IMR-90 (cell line): ENCODE measurements around the gene MAML2. TPM values are rescaled to one million over a fixed set of nuclear protein-coding genes. Genes with fewer than 3 reads are reported as not detected.

Experiments used
- ATAC-seq: fragments of 200-7000 bp; cut with Tn5 transposase; 2 replicates; pipeline ENCODE4 v1.9.1; 2020; ENCODE audit warnings: low read depth, mild to moderate bottlenecking, moderate library complexity
- BruUV-seq: library from RNA; stranded (reverse); fragments of 400-500 nt; replicated peaks from 2 replicates; lab custom pipeline; 2021; lab: Mats Ljungman, UMichigan
- CTCF ChIA-PET: fragments of 300-600 bp; formaldehyde crosslinking; extraction: SDS; loops from one replicate; lab custom pipeline; 2021; ENCODE audit warnings: antibody characterized with exemption; lab: Yijun Ruan, JAX
- POLR2A ChIA-PET: fragments of 300-600 bp; sonication (Branson Sonifier 250); formaldehyde crosslinking; loops from one replicate; lab custom pipeline; 2022; ENCODE audit warnings: antibody characterized with exemption; ENCODE audit not compliant: unreplicated experiment; lab: Charles Lee
- DNase-seq: peaks from one replicate; pipeline ENCODE4 v3.0.0; 2013
- H2AFZ ChIP-seq: replicated peaks from 2 replicates; pipeline ENCODE3; 2013; ENCODE audit warnings: low read length, mild to moderate bottlenecking; ENCODE audit not compliant: poor library complexity
- H2AK5ac ChIP-seq: 2 replicates; pipeline ENCODE4 v1.6.1; 2013; ENCODE audit warnings: low read depth, low read length, inconsistent platforms
- H2AK9ac ChIP-seq: replicated peaks from 2 replicates; pipeline ENCODE3; 2013; ENCODE audit warnings: mild to moderate bottlenecking, low read depth, low read length, moderate library complexity; ENCODE audit not compliant: poor library complexity
- H2BK120ac ChIP-seq: 2 replicates; pipeline ENCODE4 v1.6.1; 2013; ENCODE audit warnings: low read depth, low read length, inconsistent platforms
- H2BK15ac ChIP-seq: 3 replicates; pipeline ENCODE4 v1.6.1; 2013; ENCODE audit warnings: low read depth, low read length, inconsistent platforms
- H2BK20ac ChIP-seq: 2 replicates; pipeline ENCODE4 v1.6.1; 2013; ENCODE audit warnings: low read depth, mild to moderate bottlenecking, inconsistent platforms, low read length, moderate library complexity
- H2BK5ac ChIP-seq: 2 replicates; pipeline ENCODE4 v1.6.1; 2013; ENCODE audit warnings: mild to moderate bottlenecking, low read depth, low read length, inconsistent platforms; ENCODE audit not compliant: poor library complexity, severe bottlenecking
- H3K14ac ChIP-seq: replicated peaks from 2 replicates; pipeline ENCODE4 v1.6.1; 2013; ENCODE audit warnings: low read depth, low read length, inconsistent platforms
- H3K18ac ChIP-seq: 2 replicates; pipeline ENCODE4 v1.6.1; 2013; ENCODE audit warnings: low read depth, low read length, control low read depth
- H3K23ac ChIP-seq: 2 replicates; pipeline ENCODE4 v1.6.1; 2013; ENCODE audit warnings: low read depth, low read length, inconsistent platforms
- H3K27ac ChIP-seq: 2 replicates; pipeline ENCODE4 v1.5.1; 2013; ENCODE audit warnings: mild to moderate bottlenecking, control low read depth, low read length; ENCODE audit not compliant: insufficient read depth
- H3K27me3 ChIP-seq: 2 replicates; pipeline ENCODE4 v1.6.1; 2013; ENCODE audit warnings: low read length; ENCODE audit not compliant: control insufficient read depth, insufficient read depth
- H3K36me3 ChIP-seq: 2 replicates; pipeline ENCODE4 v1.6.1; 2013; ENCODE audit warnings: low read length, mixed read lengths; ENCODE audit not compliant: control insufficient read depth, insufficient read depth
- H3K4ac ChIP-seq: 2 replicates; pipeline ENCODE4 v1.6.1; 2013; ENCODE audit warnings: low read depth, low read length, inconsistent platforms
- H3K4me1 ChIP-seq: 2 replicates; pipeline ENCODE4 v1.6.1; 2013; ENCODE audit warnings: low read length, mixed read lengths; ENCODE audit not compliant: control insufficient read depth, insufficient read depth
- H3K4me2 ChIP-seq: 2 replicates; pipeline ENCODE4 v1.6.1; 2013; ENCODE audit warnings: low read depth, mild to moderate bottlenecking, control low read depth, low read length, moderate library complexity
- H3K4me3 ChIP-seq: 2 replicates; pipeline ENCODE4 v1.5.1; 2013; ENCODE audit warnings: low read depth, mild to moderate bottlenecking, control low read depth, low read length, moderate library complexity; ENCODE audit not compliant: insufficient read depth
- H3K56ac ChIP-seq: 2 replicates; pipeline ENCODE4 v1.6.1; 2013; ENCODE audit warnings: low read length, inconsistent platforms; ENCODE audit not compliant: insufficient read depth; ENCODE audit errors: extremely low read depth
- H3K79me1 ChIP-seq, 2 experiments: 2 replicates each; pipeline ENCODE4 v1.6.1; 2013; ENCODE audit warnings: low read length in 2 of 2, inconsistent platforms in 1 of 2, low read depth in 1 of 2
- H3K9ac ChIP-seq: 2 replicates; pipeline ENCODE4 v1.6.1; 2013; ENCODE audit warnings: low read depth, low read length, control low read depth
- H3K9me1 ChIP-seq: 2 replicates; pipeline ENCODE4 v1.6.1; 2013; ENCODE audit warnings: low read length, inconsistent platforms; ENCODE audit not compliant: insufficient read depth
- H3K9me3 ChIP-seq: 2 replicates; pipeline ENCODE4 v1.6.1; 2013; ENCODE audit warnings: low read length; ENCODE audit not compliant: control insufficient read depth, insufficient read depth
- H4K20me1 ChIP-seq: 2 replicates; pipeline ENCODE4 v1.6.1; 2013; ENCODE audit warnings: low read length, inconsistent platforms; ENCODE audit not compliant: insufficient read depth
- H4K5ac ChIP-seq: 2 replicates; pipeline ENCODE4 v1.6.1; 2013; ENCODE audit warnings: mild to moderate bottlenecking, low read depth, low read length, control low read depth
- H4K8ac ChIP-seq, 2 experiments: 2 replicates each; pipeline ENCODE4 v1.6.1; 2013; ENCODE audit warnings: low read depth in 2 of 2, low read length in 2 of 2, control low read depth in 1 of 2, inconsistent platforms in 1 of 2
- H4K91ac ChIP-seq: 2 replicates; pipeline ENCODE4 v1.6.1; 2013; ENCODE audit warnings: low read depth, low read length, inconsistent platforms; ENCODE audit not compliant: insufficient read depth
- BHLHE40 ChIP-seq: fragments of 150-350 bp; IDR thresholded peaks from 2 replicates; pipeline ENCODE4 v1.6.1; 2016; ENCODE audit warnings: mild to moderate bottlenecking, low read depth, low read length
- CHD1 ChIP-seq: IDR thresholded peaks from 2 replicates; pipeline ENCODE4 v1.6.1; 2012; ENCODE audit warnings: low read depth, low read length, improper control_type of control experiment
- CTCF ChIP-seq: conservative IDR thresholded peaks from 2 replicates; pipeline ENCODE4 v1.5.1; 2012; ENCODE audit warnings: mild to moderate bottlenecking, low read depth, low read length, improper control_type of control experiment
- ELK1 ChIP-seq: fragments of 150-350 bp; IDR thresholded peaks from 2 replicates; pipeline ENCODE4 v1.6.1; 2016; ENCODE audit warnings: low read depth, mild to moderate bottlenecking, low read length, moderate library complexity, borderline replicate concordance
- FOS ChIP-seq: fragments of 150-350 bp; IDR thresholded peaks from 2 replicates; pipeline ENCODE4 v1.6.1; 2016; ENCODE audit warnings: low read depth, low read length
- MAFK ChIP-seq: IDR thresholded peaks from 2 replicates; pipeline ENCODE4 v1.6.1; 2012; ENCODE audit warnings: low read depth, low read length, improper control_type of control experiment
- MAZ ChIP-seq: IDR thresholded peaks from 2 replicates; pipeline ENCODE4 v1.6.1; 2012; ENCODE audit warnings: low read depth, mild to moderate bottlenecking, low read length, improper control_type of control experiment, moderate library complexity, borderline replicate concordance
- MXI1 ChIP-seq: IDR thresholded peaks from 2 replicates; pipeline ENCODE4 v1.6.1; 2012; ENCODE audit warnings: low read depth, mild to moderate bottlenecking, low read length, moderate library complexity, borderline replicate concordance
- NFE2L2 ChIP-seq: fragments of 150-350 bp; IDR thresholded peaks from 2 replicates; pipeline ENCODE4 v1.6.1; 2016; ENCODE audit warnings: low read depth, mild to moderate bottlenecking, low read length
- POLR2A ChIP-seq: IDR thresholded peaks from 2 replicates; pipeline ENCODE4 v1.6.1; 2012; ENCODE audit warnings: mild to moderate bottlenecking, low read depth, low read length
- RAD21 ChIP-seq: IDR thresholded peaks from 2 replicates; pipeline ENCODE4 v1.6.1; 2012; ENCODE audit warnings: low read length, improper control_type of control experiment
- RCOR1 ChIP-seq: IDR thresholded peaks from 2 replicates; pipeline ENCODE4 v1.6.1; 2012; ENCODE audit warnings: mild to moderate bottlenecking, low read length, improper control_type of control experiment; ENCODE audit not compliant: insufficient replicate concordance
- RFX5 ChIP-seq: IDR thresholded peaks from 2 replicates; pipeline ENCODE4 v1.8.0; 2012; ENCODE audit warnings: low read depth, mild to moderate bottlenecking, low read length, moderate library complexity
- WGBS, 2 experiments: methylation state at CpG; one replicate each; pipeline versions ENCODE4 v1.1.5 to v1.1.7; 2013; ENCODE audit warnings: missing lambda C conversion rate in 2 of 2; ENCODE audit not compliant: insufficient read length in 1 of 2; ENCODE audit errors: extremely low coverage in 2 of 2; 5-methylcytosine and 5-hydroxymethylcytosine counted together
- dilution Hi-C: fragments of 300-500 bp; cut with HindIII; formaldehyde crosslinking; loops from one replicate; pipeline ENCODE4 v1.14.3; 2018; ENCODE audit warnings: low sequenced_read_pairs; ENCODE audit not compliant: unreplicated experiment
- in situ Hi-C: fragments of 300-500 bp; cut with MboI; formaldehyde crosslinking; loops from 3 replicates; pipeline ENCODE4 v1.14.3; 2019; ENCODE audit warnings: low sequenced_read_pairs, inconsistent platforms, mixed read lengths
- intact Hi-C: fragments of 100-400 bp; cut with micrococcal nuclease; formaldehyde crosslinking; loops from 2 replicates; pipeline ENCODE4 v1.10.0; 2022
- polyA plus RNA-seq, 3 experiments: library from polyadenylated mRNA; depleted of rRNA; stranded (reverse); fragments of >200 nt; gene quantifications; 2 replicates each; pipeline ENCODE4 v1.2.3, GENCODE V29; 2012; ENCODE audit warnings: low replicate concordance in 1 of 3
- total RNA-seq: library from RNA; depleted of rRNA; stranded (reverse); fragments of >200 nt; gene quantifications from 2 replicates; pipeline ENCODE4 v1.2.3, GENCODE V29; 2012

MAML2 gene
- total and polyA plus RNA-seq, 2 of the 4 experiments (the other 2 are of a cell fraction), result 15.0 to 19.5 TPM

GRCh38 chr11:96290031-96290430 is 53.0 kb downstream of the MAML2 start:
- Histone ChIP-seq H3K4me3 (no peak overlapping the region), H2AK9ac (no peak overlapping the region), H3K79me1 (peaks cover 24 to 53% of the 10 kb centered on the region in 2 experiments), H4K91ac (no peak overlapping the region), H2BK20ac (no peak overlapping the region), H4K8ac (no peak overlapping the region), H3K27ac (no peak overlapping the region), H4K20me1 (peaks cover 5% of the 10 kb centered on the region; the same call in 1 of the 2 replicates), H3K9ac (no peak overlapping the region), H3K4ac (no peak overlapping the region), H3K23ac (no peak overlapping the region), H2BK120ac (no peak overlapping the region), H3K4me2 (no peak overlapping the region), H3K4me1 (peaks cover 1% of the 10 kb centered on the region; the same call in 1 of the 2 replicates), H4K5ac (no peak overlapping the region), H3K9me1 (peaks cover 2% of the 10 kb centered on the region), H2AK5ac (no peak overlapping the region), H2BK5ac (no peak overlapping the region), H3K14ac (no peak overlapping the region), H2AFZ (no peak overlapping the region), H2BK15ac (no peak overlapping the region), H3K18ac (no peak overlapping the region), H3K36me3 (peaks cover 2% of the 10 kb centered on the region), H3K56ac (no peak overlapping the region), H3K9me3 (no peaks in the 10 kb centered on the region), H3K27me3 (no peaks in the 10 kb centered on the region)
- DNase-seq (no peak), ATAC-seq (no peak)
- POLR2A ChIA-PET, result no interaction called here
- intact Hi-C loops (no loop called here), in situ Hi-C loops (no loop called here), dilution Hi-C loops (no loop called here)
- BruUV-seq, result no TSS peak
- no CpG with 5 or more reads among the region's 1 CpG for WGBS, 2 experiments
- TF ChIP-seq CTCF, result no peak
- TF ChIP-seq ELK1, result no peak
- no peak for TF ChIP-seq NFE2L2
- no peak for TF ChIP-seq RCOR1
- TF ChIP-seq RAD21, result no peak
- TF ChIP-seq MAZ, result no peak
- no peak for TF ChIP-seq POLR2A
- TF ChIP-seq CHD1, result no peak
- TF ChIP-seq FOS, result no peak
- no peak for TF ChIP-seq RFX5
- no peak for TF ChIP-seq BHLHE40
- TF ChIP-seq MXI1, result no peak
- no peak for TF ChIP-seq MAFK
- CTCF ChIA-PET, result no interaction called here
